CD4-positive, CD25-positive, alpha-beta regulatory T cell (primary cell): ENCODE results near the gene ACTC1. TPM values are rescaled to one million over a fixed set of nuclear protein-coding genes. Genes with fewer than 3 reads are reported as not detected.
"Not testable (repeated sequence)": the region's sequence is repeated elsewhere in the genome, so short reads cannot be mapped to it uniquely, and the experiment has no call there.

ENCODE experiments used
- ATAC-seq, 2 donors: fragments of 150-1000 bp; cut with Tn5 transposase; one replicate each; pipeline ENCODE4 v1.10.0; 2021; ENCODE audit warnings: low read depth in 2 of 2, moderate number of reproducible peaks in 2 of 2, moderate library complexity in 1 of 2
- DNase-seq, 3 donors: peaks; one replicate each; pipeline versions ENCODE4 v3.0.0 to v3.0.0-alpha.2; 2012 to 2022; ENCODE audit warnings: mixed read lengths in 1 of 3
- H3K27ac ChIP-seq: one replicate; pipeline ENCODE4 v1.7.0; 2013; ENCODE audit warnings: mild to moderate bottlenecking, low read length; ENCODE audit not compliant: insufficient read depth, poor library complexity, severe bottlenecking
- H3K27me3 ChIP-seq: one replicate; pipeline ENCODE4 v1.7.0; 2013; ENCODE audit warnings: low read length; ENCODE audit not compliant: control insufficient read depth, insufficient read depth
- H3K36me3 ChIP-seq: one replicate; pipeline ENCODE4 v1.7.0; 2013; ENCODE audit warnings: mild to moderate bottlenecking, low read length, moderate library complexity; ENCODE audit not compliant: control insufficient read depth, insufficient read depth
- H3K4me1 ChIP-seq: 2 replicates; pipeline ENCODE4 v1.7.0; 2013; ENCODE audit warnings: mild to moderate bottlenecking, low read length; ENCODE audit not compliant: insufficient read depth, control insufficient read depth, poor library complexity, severe bottlenecking
- H3K4me3 ChIP-seq: one replicate; pipeline ENCODE4 v1.7.0; 2013; ENCODE audit warnings: low read depth, mild to moderate bottlenecking, low read length, moderate library complexity
- H3K9me3 ChIP-seq, 2 experiments: 1 replicate in 1 of 2; 2 replicates in 1 of 2; pipeline ENCODE4 v1.7.0; 2013; ENCODE audit warnings: low read length in 2 of 2, mild to moderate bottlenecking in 1 of 2, moderate library complexity in 1 of 2; ENCODE audit not compliant: control insufficient read depth in 2 of 2
- H3K27ac Mint-ChIP-seq, 3 donors: one replicate each; pipeline ENCODE4 v1.8.0; 2020 to 2022; ENCODE audit warnings: mild to moderate bottlenecking in 3 of 3, mixed read lengths in 3 of 3, moderate library complexity in 2 of 3
- H3K27me3 Mint-ChIP-seq: one replicate; pipeline ENCODE4 v1.8.0; 2022; ENCODE audit warnings: mild to moderate bottlenecking, mixed read lengths
- H3K36me3 Mint-ChIP-seq: one replicate; pipeline ENCODE4 v1.8.0; 2020; ENCODE audit warnings: mixed read lengths
- H3K4me1 Mint-ChIP-seq, 4 donors: one replicate each; pipeline ENCODE4 v1.8.0; 2020 to 2022; ENCODE audit warnings: mixed read lengths in 4 of 4, mild to moderate bottlenecking in 1 of 4
- H3K4me3 Mint-ChIP-seq, 4 donors: one replicate each; pipeline ENCODE4 v1.8.0; 2020 to 2022; ENCODE audit warnings: mild to moderate bottlenecking in 4 of 4, mixed read lengths in 4 of 4, moderate library complexity in 3 of 4
- H3K9me3 Mint-ChIP-seq, 7 donors: one replicate each; pipeline ENCODE4 v1.8.0; 2020 to 2022; ENCODE audit warnings: mixed read lengths in 7 of 7, mild to moderate bottlenecking in 3 of 7, moderate library complexity in 2 of 7
- polyA plus RNA-seq, 4 donors: library from polyadenylated mRNA; unstranded; fragments of 300-500 nt; fragmentation: Illumina TruSeq; gene quantifications; one replicate each; pipeline ENCODE4 v1.2.3, GENCODE V29; 2021
- total RNA-seq: library from RNA; stranded (reverse); gene quantifications from one replicate; pipeline ENCODE4 v1.2.3, GENCODE V29; 2022

ACTC1 gene
- total and polyA plus RNA-seq, 5 donors from 2014 or later, result not detected

DNA sequence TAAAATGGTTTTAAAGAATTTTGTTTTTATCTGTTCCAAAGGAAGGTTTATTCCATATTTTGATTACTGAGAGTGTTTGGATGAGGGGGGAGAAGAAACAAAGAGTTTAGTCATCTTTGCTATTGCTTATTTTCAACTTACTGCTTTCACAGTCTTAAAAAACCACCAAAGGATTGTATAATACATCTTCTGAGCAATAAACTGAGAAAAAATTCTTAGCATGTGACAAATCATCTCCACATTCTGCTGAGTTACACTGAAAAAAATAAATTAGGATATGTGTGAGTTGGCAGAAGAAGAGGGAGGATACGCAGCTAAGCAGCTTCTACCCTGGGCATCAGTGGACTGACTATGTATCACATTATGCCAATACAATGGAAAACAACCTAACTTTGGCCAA, 23.2 kb upstream of the ACTC1 start:
- no peak overlapping the region for H3K4me3 Mint-ChIP-seq
- H3K36me3 ChIP-seq, result no peaks in the 10 kb centered on the region
- H3K9me3 Mint-ChIP-seq, result peaks cover 0 to under 1% (median 0%) of the 10 kb centered on the region in 7 donors
- DNase-seq (no peak), ATAC-seq (no peak)
- peaks cover 12% of the 10 kb centered on the region for H3K27me3 ChIP-seq
- no peaks in the 10 kb centered on the region for H3K9me3 ChIP-seq
- H3K36me3 Mint-ChIP-seq, result no peaks in the 10 kb centered on the region
- H3K27ac Mint-ChIP-seq, result no peak overlapping the region
- no peak overlapping the region for H3K27ac ChIP-seq
- H3K4me1 Mint-ChIP-seq, result no peaks in the 10 kb centered on the region
- H3K4me1 ChIP-seq, result no peaks in the 10 kb centered on the region
- peaks cover 35% of the 10 kb centered on the region for H3K27me3 Mint-ChIP-seq
- H3K4me3 ChIP-seq, result no peak overlapping the region

- H3K36me3 Mint-ChIP-seq, result no peaks in the 10 kb centered on the region
- H3K36me3 ChIP-seq, result no peaks in the 10 kb centered on the region
- no peak overlapping the region for H3K4me3 Mint-ChIP-seq
- no peak overlapping the region for H3K4me3 ChIP-seq
- no peaks in the 10 kb centered on the region for H3K9me3 ChIP-seq
- no peak overlapping the region for H3K27ac ChIP-seq
- ATAC-seq (no peak), DNase-seq (no peak)
- peaks cover 0 to 3% (median 0%) of the 10 kb centered on the region in 7 donors for H3K9me3 Mint-ChIP-seq
- H3K27me3 Mint-ChIP-seq, result peaks cover 32% of the 10 kb centered on the region
- no peaks in the 10 kb centered on the region for H3K4me1 ChIP-seq
- no peak overlapping the region for H3K27ac Mint-ChIP-seq
- peaks cover 13% of the 10 kb centered on the region for H3K27me3 ChIP-seq
- H3K4me1 Mint-ChIP-seq, result no peaks in the 10 kb centered on the region
These were observed 20.5 kb upstream of the ACTC1 start for GRCh38 chr15:34815836-34816235.

GRCh38 chr15:34813446-34814190, 18.3 kb upstream of the ACTC1 start:
- Mint-ChIP-seq H3K27me3 (peaks cover 25% of the 10 kb centered on the region), H3K27ac (no peak overlapping the region), H3K36me3 (no peaks in the 10 kb centered on the region), H3K9me3 (peaks cover 0 to 3% (median 0%) of the 10 kb centered on the region in 7 donors), H3K4me1 (no peaks in the 10 kb centered on the region), H3K4me3 (no peak overlapping the region)
- Histone ChIP-seq H3K9me3 (no peaks in the 10 kb centered on the region), H3K36me3 (no peaks in the 10 kb centered on the region), H3K27me3 (peaks cover 7% of the 10 kb centered on the region), H3K4me1 (no peaks in the 10 kb centered on the region), H3K4me3 (no peak overlapping the region), H3K27ac (no peak overlapping the region)
- DNase-seq (no peak), ATAC-seq (no peak)

DNA sequence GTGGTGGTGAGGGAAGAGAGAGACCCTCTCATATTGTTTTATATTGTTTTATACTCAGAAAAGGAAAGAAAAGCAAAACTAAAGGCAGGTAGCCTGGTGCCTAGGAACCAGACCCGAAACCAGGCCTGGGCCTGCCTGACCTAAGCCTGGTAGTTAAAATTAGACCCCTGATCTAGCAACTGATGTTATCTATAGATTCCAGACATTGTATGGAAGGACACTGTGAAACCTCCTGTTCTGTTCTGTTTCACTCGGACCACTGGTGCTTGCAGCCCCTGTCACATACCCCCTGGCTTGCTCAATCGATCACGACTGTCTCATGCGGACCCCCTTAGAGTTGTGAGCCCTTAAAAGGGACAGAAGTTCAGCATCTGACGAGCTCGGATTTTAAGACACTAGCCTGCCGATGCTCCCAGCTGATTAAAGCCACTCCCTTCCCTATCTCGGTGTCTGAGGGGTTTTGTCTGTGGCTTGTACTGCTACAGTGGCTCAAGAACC, 17.6 kb upstream of the ACTC1 start:
- peaks cover 21% of the 10 kb centered on the region for H3K27me3 Mint-ChIP-seq
- H3K4me1 ChIP-seq, H3K36me3 ChIP-seq, H3K9me3 Mint-ChIP-seq, ATAC-seq, H3K27ac Mint-ChIP-seq, H3K4me1 Mint-ChIP-seq, DNase-seq, H3K27ac ChIP-seq, H3K4me3 ChIP-seq, H3K27me3 ChIP-seq, H3K9me3 ChIP-seq, H3K36me3 Mint-ChIP-seq, H3K4me3 Mint-ChIP-seq: not testable (repeated sequence)

DNA sequence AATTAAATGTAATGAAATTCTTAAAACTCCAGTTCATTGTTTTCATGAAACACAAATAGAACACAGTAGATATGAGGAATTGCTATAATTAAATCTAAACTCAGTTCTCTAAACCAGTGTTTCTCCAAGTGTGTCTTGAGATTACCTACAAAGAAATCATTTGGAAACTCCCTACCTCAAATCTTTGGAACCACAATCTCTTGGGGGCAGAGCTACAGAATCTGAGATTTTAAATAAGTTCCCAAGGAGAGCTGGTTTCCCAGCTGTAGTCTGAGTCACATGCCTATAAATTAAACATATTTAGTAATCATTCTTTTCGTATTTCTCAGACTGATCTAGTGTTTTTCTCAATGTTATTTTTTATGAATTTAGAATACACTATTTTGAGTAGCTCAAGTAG, 17.0 kb upstream of the ACTC1 start:
- peaks cover 0 to 5% (median 0%) of the 10 kb centered on the region in 7 donors for H3K9me3 Mint-ChIP-seq

DNA sequence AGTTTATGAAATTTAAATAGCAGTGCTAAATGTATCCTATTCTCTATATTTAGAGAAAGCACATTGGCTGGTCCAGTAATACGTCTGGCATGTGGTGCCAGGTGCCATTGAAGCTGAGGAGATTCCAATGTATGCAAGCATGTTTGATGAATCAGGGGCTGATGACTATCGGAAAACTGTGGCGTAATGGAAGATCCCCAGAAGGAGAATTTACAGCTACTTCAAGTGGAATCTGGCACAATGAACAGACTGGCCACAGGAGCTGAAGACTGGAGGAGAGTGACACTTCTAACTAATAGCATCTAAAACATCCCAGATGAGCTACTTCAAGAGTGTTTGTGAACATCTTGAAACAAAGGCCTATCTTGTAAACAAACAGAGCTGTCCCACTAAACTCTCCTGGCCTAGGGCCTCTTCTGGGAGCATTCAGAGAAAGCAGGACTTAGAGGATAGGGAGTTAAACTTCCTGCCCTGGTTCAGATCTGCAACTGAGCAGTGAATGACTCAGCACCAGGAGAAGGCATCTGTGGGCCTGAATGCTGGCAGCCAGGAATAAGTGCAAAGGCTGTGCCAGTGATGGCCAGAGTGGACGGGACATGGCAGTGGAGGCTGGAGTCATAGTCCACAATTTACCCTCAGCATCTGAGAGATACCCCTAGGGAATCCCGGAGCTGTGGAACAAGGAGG, 15.2 kb upstream of the ACTC1 start:
- Mint-ChIP-seq H3K4me1 (no peaks in the 10 kb centered on the region), H3K9me3 (peaks cover 0 to 9% (median 0%) of the 10 kb centered on the region in 7 donors), H3K27ac (no peak overlapping the region), H3K27me3 (peaks cover 16% of the 10 kb centered on the region), H3K36me3 (no peaks in the 10 kb centered on the region), H3K4me3 (no peak overlapping the region)
- Histone ChIP-seq H3K27ac (no peak overlapping the region), H3K9me3 (no peaks in the 10 kb centered on the region), H3K4me3 (no peak overlapping the region), H3K27me3 (peaks cover 12% of the 10 kb centered on the region), H3K4me1 (no peaks in the 10 kb centered on the region), H3K36me3 (no peaks in the 10 kb centered on the region)
- DNase-seq (no peak), ATAC-seq (no peak)

More for the DNA sequence above, 17.0 kb upstream of the ACTC1 start:
- Mint-ChIP-seq H3K27ac (no peak overlapping the region), H3K4me1 (no peaks in the 10 kb centered on the region), H3K4me3 (no peak overlapping the region), H3K36me3 (no peaks in the 10 kb centered on the region), H3K27me3 (peaks cover 21% of the 10 kb centered on the region)
- H3K4me1 ChIP-seq, result no peaks in the 10 kb centered on the region
- H3K9me3 ChIP-seq, result no peaks in the 10 kb centered on the region
- no peak overlapping the region for H3K27ac ChIP-seq
- peaks cover 7% of the 10 kb centered on the region for H3K27me3 ChIP-seq
- ATAC-seq (no peak), DNase-seq (no peak)
- no peak overlapping the region for H3K4me3 ChIP-seq
- no peaks in the 10 kb centered on the region for H3K36me3 ChIP-seq

DNA sequence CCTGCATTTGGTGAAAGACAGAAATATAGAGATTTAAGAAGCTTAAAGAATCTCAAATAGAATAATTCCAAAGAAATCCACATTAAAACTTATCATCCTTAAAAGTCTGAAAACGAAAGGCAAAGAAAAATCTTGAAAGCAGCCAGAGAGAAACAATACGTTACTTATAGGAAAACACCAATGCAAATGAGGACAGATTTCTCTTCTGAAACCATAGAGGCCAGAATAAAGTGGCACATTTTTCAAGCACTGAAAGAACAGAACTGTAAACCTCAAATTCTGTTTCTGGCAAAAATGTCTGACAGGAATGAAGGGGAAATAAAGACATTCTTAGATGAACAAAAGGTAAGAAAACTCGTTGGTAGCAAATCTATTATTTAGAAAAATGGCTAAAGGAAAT, 13.8 kb upstream of the ACTC1 start:
- Histone ChIP-seq H3K9me3 (no peaks in the 10 kb centered on the region), H3K4me1 (no peaks in the 10 kb centered on the region), H3K36me3 (no peaks in the 10 kb centered on the region), H3K27ac (no peak overlapping the region), H3K4me3 (no peak overlapping the region), H3K27me3 (peaks cover 12% of the 10 kb centered on the region)
- H3K4me1 Mint-ChIP-seq, result no peaks in the 10 kb centered on the region
- peaks cover 17% of the 10 kb centered on the region for H3K27me3 Mint-ChIP-seq
- no peak for ATAC-seq
- H3K27ac Mint-ChIP-seq, result no peak overlapping the region
- DNase-seq, result no peak
- H3K4me3 Mint-ChIP-seq, result no peak overlapping the region
- no peaks in the 10 kb centered on the region for H3K36me3 Mint-ChIP-seq
- H3K9me3 Mint-ChIP-seq, result peaks cover 0 to 9% (median 0%) of the 10 kb centered on the region in 7 donors
